Osteocyte (in vitro differentiated cells): ENCODE data around the gene CCDC158. TPM values are rescaled to one million over a fixed set of nuclear protein-coding genes. Genes with fewer than 3 reads are reported as not detected.
"Not testable (repeated sequence)": the region's sequence is repeated elsewhere in the genome, so short reads cannot be mapped to it uniquely, and the experiment has no call there.

ENCODE experiments used
- DNase-seq: peaks from one replicate; pipeline ENCODE4 v3.0.0; 2021; ENCODE audit warnings: mixed read lengths; ENCODE audit not compliant: unreplicated experiment; ENCODE audit errors: extremely low spot score
- H3K27ac Mint-ChIP-seq: one replicate; pipeline ENCODE4 v1.8.0; 2021; ENCODE audit warnings: mild to moderate bottlenecking, mixed read lengths; ENCODE audit not compliant: unreplicated experiment
- H3K27me3 Mint-ChIP-seq: one replicate; pipeline ENCODE4 v1.8.0; 2021; ENCODE audit warnings: mixed read lengths; ENCODE audit not compliant: unreplicated experiment
- H3K36me3 Mint-ChIP-seq: one replicate; pipeline ENCODE4 v1.8.0; 2021; ENCODE audit warnings: mixed read lengths; ENCODE audit not compliant: unreplicated experiment
- H3K4me1 Mint-ChIP-seq: one replicate; pipeline ENCODE4 v1.8.0; 2021; ENCODE audit warnings: mixed read lengths; ENCODE audit not compliant: unreplicated experiment
- H3K4me3 Mint-ChIP-seq: one replicate; pipeline ENCODE4 v1.8.0; 2021; ENCODE audit warnings: mild to moderate bottlenecking, moderate library complexity, mixed read lengths; ENCODE audit not compliant: unreplicated experiment
- H3K9me3 Mint-ChIP-seq: one replicate; pipeline ENCODE4 v1.8.0; 2021; ENCODE audit warnings: mixed read lengths; ENCODE audit not compliant: unreplicated experiment
- total RNA-seq: library from RNA; stranded (reverse); gene quantifications from 2 replicates; pipeline ENCODE4 v1.2.1, GENCODE V29; 2021
- TF ChIP-seq, protein P1 (sequence below): fragments of 200-600 bp; sonication (generic); IDR thresholded peaks from 2 replicates; pipeline ENCODE4 v1.5.0; 2021; ENCODE audit warnings: antibody characterized with exemption, mild to moderate bottlenecking, moderate library complexity

Gene CCDC158
- total RNA-seq, 1 donor from 2014 or later = not detected

DNA sequence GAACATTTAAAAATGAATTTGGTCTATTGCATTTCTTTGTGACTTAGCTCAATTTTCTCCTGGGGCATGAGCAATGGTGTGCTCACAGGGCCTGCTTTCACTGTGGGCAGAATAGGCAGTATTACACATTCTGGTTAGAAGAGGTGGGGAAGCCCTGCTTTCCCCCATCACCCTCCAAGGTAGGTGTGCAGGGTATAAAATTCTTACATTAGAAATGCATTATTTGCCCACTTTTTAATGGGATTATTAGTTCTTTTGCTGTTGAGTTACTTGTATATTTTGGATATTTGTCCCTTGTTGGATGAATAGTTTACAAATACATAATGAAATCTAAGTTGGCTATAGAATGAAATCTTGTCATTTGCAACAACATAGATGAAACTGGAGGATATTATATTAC, 122.7 kb downstream of the CCDC158 start:
- H3K27me3 Mint-ChIP-seq = peaks cover 12% of the 10 kb centered on the region
- no peak overlapping the region for H3K4me3 Mint-ChIP-seq
- no peak overlapping the region for H3K27ac Mint-ChIP-seq
- H3K9me3 Mint-ChIP-seq = peaks cover 13% of the 10 kb centered on the region
- H3K4me1 Mint-ChIP-seq = peaks cover 18% of the 10 kb centered on the region
- H3K36me3 Mint-ChIP-seq = peaks cover 8% of the 10 kb centered on the region
- DNase-seq = no peak
- TF ChIP-seq, protein P1, sequence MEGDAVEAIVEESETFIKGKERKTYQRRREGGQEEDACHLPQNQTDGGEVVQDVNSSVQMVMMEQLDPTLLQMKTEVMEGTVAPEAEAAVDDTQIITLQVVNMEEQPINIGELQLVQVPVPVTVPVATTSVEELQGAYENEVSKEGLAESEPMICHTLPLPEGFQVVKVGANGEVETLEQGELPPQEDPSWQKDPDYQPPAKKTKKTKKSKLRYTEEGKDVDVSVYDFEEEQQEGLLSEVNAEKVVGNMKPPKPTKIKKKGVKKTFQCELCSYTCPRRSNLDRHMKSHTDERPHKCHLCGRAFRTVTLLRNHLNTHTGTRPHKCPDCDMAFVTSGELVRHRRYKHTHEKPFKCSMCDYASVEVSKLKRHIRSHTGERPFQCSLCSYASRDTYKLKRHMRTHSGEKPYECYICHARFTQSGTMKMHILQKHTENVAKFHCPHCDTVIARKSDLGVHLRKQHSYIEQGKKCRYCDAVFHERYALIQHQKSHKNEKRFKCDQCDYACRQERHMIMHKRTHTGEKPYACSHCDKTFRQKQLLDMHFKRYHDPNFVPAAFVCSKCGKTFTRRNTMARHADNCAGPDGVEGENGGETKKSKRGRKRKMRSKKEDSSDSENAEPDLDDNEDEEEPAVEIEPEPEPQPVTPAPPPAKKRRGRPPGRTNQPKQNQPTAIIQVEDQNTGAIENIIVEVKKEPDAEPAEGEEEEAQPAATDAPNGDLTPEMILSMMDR = no peak

DNA sequence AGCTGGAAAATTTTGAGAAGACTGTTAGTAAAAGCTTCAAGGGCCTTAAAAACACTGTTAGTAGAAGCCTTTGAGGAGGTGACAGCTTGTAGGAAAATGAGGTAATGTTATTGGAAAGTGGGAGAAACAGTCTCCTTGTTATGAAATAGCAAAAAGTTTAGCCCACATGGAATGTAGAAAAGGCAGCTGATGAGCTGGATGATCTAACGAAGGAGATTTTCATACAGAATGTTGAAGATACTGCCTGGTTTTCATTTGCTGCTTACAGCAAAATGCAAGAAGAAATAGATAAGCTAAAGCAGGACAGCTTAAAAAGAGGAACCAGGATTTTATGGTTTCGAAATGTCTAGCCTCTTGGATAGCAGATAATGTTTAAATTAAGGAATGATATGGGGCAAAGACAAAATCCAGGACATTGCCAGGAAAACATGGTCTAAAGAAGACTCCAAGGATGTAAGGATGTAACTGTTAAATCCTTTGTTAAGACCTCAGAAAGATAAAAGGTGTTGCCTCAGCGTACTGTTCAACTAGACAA, 124.6 kb downstream of the CCDC158 start:
- peaks cover 7% of the 10 kb centered on the region for H3K4me1 Mint-ChIP-seq
- H3K36me3 Mint-ChIP-seq = peaks cover 8% of the 10 kb centered on the region
- TF ChIP-seq, protein P1 = no peak
- no peak overlapping the region for H3K4me3 Mint-ChIP-seq
- peaks cover 13% of the 10 kb centered on the region for H3K9me3 Mint-ChIP-seq
- no peak for DNase-seq
- H3K27me3 Mint-ChIP-seq = peaks cover 18% of the 10 kb centered on the region
- no peak overlapping the region for H3K27ac Mint-ChIP-seq

DNA sequence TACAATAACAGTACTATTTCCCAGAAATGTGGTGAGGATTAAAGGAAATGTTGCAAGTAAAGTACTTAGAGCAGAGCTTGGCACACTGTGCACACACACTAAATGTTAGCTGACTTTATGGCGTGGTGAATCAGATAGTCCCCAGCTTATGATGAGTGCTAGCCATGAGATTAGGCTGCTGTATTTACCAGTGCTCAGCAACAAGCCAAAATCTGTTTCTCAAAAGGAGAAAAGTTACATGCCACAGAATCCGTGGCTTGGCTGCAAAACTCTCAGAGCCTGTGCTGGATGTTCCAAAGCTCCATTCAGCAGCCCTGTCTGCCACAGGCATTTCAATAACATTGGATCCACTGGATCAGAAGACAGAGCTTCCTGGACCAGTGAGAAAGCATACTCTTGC, 127.2 kb downstream of the CCDC158 start:
- peaks cover 26% of the 10 kb centered on the region for H3K27me3 Mint-ChIP-seq
- H3K4me3 Mint-ChIP-seq = no peak overlapping the region
- H3K4me1 Mint-ChIP-seq = no peaks in the 10 kb centered on the region
- no peak for DNase-seq
- H3K36me3 Mint-ChIP-seq = peaks cover 8% of the 10 kb centered on the region
- TF ChIP-seq, protein P1 = no peak
- H3K27ac Mint-ChIP-seq = no peak overlapping the region
- peaks cover 16% of the 10 kb centered on the region for H3K9me3 Mint-ChIP-seq

DNA sequence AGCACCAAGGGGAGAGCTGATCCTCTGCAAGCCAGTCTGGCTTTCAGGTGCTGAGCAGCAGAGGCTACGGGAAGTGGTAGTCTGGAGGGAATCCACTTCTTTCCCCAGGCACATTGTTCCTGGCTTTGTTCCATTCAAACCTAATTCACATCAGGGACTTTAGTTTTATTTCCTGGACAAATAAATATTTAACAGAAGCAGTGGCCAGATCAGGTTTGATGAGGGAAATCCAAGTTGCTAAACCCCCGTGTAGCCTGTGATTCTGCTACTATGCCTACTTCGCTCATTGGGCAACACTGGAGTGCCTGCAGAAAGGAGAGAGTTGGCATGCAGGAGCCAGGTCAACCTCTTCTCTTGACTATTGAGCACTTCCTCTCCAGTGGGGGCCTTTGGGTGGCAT, 128.2 kb downstream of the CCDC158 start:
- peaks cover 3% of the 10 kb centered on the region for H3K36me3 Mint-ChIP-seq
- no peak overlapping the region for H3K27ac Mint-ChIP-seq
- TF ChIP-seq, protein P1 = no peak
- no peak for DNase-seq
- no peaks in the 10 kb centered on the region for H3K4me1 Mint-ChIP-seq
- no peak overlapping the region for H3K4me3 Mint-ChIP-seq
- peaks cover 13% of the 10 kb centered on the region for H3K9me3 Mint-ChIP-seq
- H3K27me3 Mint-ChIP-seq = peaks cover 34% of the 10 kb centered on the region

DNA sequence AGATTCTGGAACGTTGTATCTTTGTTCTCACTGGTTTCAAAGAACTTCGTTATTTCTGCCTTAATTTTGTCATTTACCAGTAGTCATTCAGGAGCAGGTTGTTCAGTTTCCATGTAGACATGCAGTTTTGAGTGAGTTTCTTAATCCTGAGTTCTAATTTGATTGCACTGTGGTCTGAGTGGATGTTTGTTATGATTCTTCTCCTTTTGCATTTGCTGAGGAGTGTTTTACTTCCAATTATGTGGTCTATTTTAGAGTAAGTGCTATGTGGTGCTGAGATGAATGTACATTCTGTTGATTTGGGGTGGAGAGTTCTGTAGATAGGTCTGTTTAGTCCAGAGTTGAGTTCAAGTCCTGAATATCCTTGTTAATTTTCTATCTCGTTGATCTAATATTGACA, 133.1 kb downstream of the CCDC158 start:
- not testable (repeated sequence) for H3K4me3 Mint-ChIP-seq, H3K27ac Mint-ChIP-seq, H3K36me3 Mint-ChIP-seq, DNase-seq, H3K4me1 Mint-ChIP-seq
- peaks cover 38% of the 10 kb centered on the region for H3K27me3 Mint-ChIP-seq
- H3K9me3 Mint-ChIP-seq = peaks cover 14% of the 10 kb centered on the region

DNA sequence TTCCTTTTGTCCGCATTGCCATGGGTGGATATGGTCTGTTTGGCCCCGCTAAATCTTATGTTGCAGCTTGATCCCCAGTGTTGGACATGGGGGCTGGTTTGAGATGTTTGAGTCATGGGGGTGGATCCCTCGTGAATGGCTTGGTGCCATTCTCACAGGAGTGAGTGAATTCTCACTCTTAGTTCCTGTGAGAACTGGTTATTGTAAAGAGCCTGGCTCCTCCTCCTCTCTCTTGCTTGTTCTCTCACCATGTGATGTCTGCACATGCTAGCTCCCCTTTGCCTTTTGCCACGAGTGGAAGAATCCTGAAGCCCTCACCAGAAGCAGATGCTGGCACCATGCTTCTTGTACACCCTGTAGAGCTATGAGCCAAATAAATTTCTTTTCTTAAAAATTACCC, 137.0 kb downstream of the CCDC158 start:
- Mint-ChIP-seq H3K9me3 (peaks cover 11% of the 10 kb centered on the region), H3K27me3 (peaks cover 29% of the 10 kb centered on the region), H3K4me1 (no peaks in the 10 kb centered on the region)

More for the DNA sequence above, 137.0 kb downstream of the CCDC158 start:
- Mint-ChIP-seq H3K27ac (no peak overlapping the region), H3K4me3 (no peak overlapping the region), H3K36me3 (peaks cover 1% of the 10 kb centered on the region)
- no peak for DNase-seq
- TF ChIP-seq, protein P1 = no peak
